NCI-H187 treated with DMSO at 0.1 percent for 48 hours (cell line): ENCODE measurements around the gene DNAH1.

Source experiments
- DNase-seq: peaks from one replicate; lab custom pipeline; 2025; lab: John Stamatoyannopoulos, UW

DNAH1 gene

DNA sequence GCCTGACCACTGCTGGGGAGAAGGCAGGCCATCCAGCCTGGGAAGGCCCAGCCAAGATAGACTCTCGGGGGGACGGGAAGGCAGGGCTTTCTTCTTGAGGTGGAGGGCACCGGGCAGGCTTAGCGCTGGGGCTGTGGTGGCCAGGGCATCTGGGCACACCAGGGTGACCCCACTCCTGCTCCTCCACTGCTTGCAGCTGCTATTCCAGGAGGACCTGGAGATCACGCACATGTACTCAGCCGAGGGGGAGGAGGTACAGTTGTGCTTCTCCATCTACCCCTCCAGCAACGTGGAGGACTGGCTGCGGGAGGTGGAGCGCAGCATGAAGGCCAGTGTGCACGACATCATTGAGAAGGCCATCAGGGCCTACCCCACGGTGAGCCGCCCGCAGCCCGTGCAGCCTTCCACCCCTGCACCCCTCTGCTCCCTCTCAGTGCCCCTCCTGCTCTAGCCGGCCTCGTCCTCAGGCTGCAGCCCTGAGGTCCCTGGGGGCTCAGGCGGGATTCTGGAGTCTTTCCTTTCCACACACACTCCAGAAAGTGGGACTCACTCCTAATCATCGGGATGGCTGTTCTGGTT lies 42.3 kb downstream of the DNAH1 start:
- no peak for DNase-seq

DNA sequence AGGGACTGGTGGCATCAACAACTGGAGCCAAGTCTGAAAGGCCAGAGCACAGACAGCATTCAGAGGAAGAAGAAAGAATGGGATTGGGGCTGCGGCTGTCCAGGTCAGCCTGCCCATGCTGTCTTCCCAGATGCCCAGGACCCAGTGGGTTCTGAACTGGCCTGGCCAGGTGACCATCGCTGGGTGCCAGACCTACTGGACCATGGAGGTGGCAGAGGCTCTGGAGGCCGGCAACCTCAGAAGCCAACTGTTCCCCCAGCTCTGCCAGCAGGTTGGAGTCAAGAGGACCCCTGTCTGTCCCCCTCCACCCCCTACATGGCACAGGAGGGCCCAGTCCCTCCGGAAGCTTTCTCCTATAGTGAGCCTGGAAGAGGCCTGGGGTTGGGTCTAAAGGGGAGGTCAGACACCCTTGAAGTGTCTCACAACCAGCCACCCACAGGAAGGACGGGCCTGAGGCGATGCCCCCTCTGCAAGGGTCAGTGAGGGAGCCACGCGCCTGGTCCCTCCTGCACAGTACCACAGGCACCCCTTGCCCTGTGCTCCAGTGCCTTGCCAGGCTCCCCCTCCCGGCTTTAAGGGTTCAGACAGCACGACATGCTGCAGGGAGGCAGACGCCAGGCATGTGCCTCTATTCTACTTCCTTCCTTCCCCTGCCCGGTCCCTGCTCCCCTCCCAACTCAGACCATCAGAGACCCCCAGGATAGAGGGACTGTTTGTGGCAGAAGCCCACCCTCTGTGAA lies 43.2 kb downstream of the DNAH1 start:
- no peak for DNase-seq

DNA sequence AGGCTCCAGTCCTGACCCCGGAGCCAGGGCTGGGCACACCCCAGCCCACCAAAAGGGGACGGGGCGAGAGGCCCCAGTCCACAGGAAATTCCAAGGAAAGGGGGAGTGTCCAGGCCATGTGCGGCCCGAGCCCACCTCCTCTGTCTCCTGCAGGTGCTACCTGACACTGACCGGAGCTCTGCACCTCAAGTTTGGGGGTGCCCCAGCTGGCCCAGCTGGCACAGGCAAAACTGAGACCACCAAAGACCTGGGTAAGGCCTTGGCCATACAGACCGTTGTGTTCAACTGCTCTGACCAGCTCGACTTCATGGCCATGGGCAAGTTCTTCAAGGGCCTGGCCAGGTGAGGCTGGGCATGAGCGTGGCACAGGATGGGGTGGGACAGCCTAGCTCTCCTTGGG lies 44.9 kb downstream of the DNAH1 start:
- no peak for DNase-seq

DNA sequence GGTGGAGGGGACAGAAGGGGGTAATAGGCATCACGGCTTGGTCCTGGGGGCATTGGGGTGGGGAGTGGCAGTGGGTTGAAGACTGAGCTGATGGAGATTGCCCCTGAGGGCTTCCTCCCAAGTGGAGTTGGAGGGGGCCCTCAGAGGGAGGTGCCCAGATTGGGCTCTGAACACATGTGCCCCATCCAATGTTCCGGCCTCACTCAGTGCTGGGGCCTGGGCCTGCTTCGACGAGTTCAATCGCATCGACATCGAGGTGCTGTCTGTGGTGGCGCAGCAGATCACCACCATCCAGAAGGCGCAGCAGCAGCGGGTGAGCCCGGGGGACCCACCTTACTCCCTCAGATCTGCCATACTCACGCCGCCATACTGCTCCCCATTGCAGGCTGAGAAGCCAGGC lies 45.3 kb downstream of the DNAH1 start:
- no peak for DNase-seq

DNA sequence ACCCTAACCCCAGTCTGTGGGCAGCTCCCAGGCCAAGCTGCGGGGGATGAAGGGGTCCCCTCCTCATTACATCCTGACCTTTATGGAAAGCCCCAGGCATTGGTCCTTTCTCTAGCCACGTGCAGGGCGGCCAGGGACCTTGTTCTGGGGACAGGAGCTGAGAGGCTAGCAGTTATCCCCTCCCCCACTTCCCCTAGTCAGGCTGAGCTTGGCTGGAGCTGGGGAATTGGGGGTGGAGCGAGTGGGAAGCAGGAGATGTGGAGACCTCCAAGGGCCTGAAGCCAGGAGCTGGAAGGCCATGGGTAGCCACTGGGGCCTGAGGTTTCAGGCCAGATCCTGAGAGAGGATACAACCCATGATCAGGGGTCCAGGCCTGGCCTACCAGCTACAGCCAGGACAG lies 45.8 kb downstream of the DNAH1 start:
- no peak for DNase-seq

DNA sequence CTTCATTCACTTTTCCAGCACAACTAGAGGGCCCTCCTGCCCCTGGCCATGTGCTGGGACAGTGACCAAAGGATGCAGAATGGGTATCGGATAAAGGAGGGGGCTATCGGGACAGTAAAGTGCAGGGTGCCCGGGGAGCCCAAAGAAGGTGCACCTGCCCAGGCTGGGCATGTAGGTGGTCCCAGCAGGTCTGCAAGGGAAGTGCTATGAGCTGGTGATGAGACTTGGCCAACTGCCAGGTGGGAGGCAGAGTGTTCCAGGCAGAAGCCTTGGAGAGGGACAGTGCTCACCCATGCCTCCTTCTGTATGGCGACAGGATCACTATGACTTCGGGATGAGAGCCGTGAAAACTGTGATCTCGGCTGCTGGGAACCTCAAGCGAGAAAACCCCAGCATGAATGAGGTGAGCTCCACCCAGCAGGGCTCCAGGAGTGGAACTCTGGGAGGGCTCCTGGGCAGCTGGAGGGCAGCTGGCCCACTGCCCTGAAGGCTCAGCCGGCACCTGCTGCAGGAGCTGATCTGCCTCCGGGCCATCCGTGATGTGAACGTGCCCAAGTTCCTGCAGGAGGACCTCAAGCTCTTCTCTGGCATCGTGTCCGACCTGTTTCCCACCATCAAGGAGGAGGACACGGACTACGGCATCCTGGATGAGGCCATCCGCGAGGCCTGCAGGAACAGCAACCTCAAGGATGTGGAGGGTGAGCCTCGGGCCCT lies 48.4 kb downstream of the DNAH1 start:
- DNase-seq = no peak

DNA sequence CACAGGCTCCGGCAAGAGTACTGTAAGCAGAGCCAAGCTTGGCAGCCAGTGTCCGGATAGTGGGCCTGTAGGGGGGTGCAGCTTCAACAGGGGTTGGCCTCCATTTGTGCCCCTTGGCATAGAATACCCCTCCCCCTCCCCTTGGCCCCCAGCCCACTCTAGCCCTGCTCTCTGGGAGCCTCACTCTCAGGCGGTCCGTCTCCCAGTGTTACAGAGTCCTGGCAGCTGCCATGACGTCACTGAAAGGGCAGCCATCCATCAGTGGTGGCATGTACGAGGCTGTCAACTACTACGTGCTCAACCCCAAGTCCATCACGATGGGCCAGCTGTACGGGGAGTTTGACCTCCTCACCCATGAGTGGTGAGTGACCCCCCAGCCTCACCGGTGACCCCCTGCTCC lies 50.4 kb downstream of the DNAH1 start:
- no peak for DNase-seq

DNA sequence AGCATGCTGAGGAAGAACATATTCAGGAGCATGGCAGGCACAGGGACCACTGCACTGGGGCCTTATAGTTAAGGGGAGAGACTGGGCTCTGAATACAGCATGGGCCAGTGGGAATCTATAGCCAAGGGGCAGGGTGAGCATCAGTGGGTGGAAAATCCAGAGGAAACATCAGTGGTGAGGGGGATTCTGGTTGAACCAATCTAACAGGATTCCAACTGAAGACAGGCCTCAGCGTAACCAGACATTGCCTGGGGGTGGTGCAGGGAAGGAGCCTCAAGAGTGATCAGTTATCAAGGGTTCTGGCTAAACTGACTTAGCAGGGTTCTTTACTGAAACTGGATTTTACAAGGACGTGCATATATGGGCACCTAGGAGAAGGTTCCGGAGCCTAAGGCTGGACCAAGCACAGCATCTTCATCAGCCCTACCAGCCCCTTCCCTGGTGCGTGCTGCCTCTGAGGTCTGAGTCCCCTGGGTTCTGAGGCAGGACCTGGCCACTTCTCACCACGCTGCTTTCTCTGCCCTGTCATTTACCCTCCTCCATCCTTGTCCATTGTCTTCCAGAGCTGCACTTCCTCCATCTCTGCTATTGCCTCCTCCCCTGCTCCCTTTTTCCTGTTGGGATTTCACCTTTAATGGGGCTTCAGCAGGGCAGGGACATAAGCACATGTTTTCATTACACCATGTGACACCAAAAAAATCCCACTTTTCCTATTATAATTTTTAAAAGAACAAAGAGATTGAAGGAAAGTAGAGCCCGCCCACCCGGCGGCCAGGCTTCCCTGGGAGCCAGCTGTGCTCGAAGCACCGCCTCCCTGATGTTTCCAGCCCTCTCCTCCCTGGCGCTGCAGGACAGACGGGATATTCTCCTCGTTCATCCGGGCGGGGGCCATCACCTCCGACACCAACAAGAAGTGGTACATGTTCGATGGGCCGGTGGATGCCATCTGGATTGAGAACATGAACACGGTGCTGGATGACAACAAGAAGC lies 52.1 kb downstream of the DNAH1 start:
- no peak for DNase-seq

DNA sequence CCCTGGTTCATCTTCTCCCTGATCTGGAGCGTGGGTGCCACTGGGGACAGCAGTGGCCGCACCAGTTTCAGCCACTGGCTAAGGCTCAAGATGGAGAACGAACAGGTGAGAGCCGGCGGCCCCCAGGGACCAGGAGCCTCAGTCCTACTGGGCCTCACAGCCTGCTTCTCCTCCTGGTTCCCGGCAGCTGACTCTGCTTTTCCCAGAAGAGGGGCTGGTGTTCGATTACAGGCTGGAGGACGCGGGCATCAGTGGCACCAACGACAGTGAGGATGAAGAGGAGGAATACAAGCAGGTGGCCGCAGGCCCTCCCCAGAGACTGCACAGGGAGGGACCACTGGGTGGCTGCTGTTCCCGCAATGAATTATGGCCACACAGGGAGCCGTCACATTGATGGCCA lies 54.4 kb downstream of the DNAH1 start:
- DNase-seq = no peak

DNA sequence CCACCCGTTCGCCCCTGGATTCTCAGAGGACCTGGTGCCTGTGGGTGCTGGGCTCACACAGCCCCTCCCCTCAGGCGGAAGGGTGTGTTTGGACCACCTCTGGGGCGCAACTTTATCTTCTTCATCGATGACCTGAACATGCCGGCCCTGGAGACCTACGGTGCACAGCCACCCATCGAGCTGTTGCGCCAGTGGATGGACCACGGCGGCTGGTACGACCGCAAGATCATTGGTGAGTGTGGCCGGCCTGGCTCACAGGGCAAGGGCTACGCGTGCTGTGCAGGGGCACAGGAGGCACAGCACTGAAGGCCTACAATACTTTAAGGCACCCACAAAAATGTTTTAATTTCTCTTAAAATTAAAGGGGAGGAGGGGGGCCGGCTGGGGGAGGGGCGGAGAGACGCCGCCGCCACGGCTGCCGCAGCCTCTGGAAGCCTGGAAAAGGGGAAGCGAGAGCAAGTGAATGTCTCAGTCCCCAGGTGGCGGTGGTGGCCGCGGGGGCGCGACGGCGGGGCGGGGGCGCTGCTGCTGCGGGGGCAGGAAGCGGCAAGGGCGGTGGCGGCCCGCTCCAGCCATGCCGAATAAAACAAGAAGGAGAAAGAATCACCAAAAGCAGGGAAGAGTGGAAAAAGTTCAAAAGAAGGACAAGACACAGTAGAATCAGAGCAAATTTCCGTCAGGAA lies 56.8 kb downstream of the DNAH1 start:
- no peak for DNase-seq

DNA sequence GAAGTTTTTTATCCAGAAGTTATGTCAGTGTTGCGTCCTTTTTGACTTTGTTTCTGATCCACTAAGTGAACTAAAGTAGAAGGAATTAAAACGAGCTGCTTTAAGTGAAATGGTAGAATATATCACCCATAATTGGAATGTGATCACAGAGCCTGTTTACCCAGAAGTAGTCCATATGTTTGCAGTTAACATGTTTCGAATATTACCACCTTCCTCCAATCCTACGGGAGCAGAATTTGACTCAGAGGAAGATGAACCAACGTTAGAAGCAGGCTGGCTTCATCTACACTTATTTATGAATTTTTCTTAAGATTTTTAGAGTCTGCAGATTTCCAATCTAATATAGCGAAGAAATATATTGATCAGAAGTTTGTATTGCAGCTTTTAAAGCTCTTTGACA lies 57.6 kb downstream of the DNAH1 start:
- no peak for DNase-seq

DNA sequence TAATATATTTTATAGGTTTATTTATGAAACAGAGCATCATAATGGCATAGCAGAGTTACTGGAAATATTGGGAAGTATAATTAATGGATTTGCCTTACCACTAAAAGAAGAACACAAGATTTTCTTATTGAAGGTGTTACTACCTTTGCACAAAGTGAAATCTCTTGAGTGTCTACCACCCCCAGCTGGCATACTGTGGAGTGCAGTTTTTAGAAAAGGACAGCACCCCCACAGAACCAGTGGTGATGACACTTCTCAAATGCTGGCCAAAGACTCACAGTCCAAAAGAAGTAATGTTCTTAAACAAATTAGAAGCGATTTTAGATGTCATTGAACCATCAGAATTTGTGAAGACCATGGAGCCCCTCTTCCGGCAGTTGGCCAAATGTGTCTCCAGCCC lies 58.1 kb downstream of the DNAH1 start:
- no peak for DNase-seq

DNA sequence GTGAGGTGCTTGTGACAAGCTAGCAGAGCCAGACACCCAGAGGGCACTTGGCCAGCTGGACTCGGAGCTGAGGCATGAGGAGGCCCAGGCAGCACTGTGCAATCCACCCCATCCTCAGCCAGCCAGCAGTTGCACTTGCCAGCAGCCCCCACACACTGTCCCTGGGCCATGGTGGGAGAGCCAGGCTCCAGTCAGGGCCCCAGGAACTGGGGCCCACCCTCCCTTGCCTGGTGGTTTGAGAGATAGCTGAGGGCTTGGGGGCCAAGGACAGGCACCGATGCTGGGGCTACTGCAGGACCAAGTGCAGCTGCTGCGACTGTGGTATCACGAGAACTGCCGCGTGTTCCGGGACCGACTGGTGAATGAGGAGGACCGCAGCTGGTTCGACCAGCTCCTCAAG lies 63.5 kb downstream of the DNAH1 start:
- DNase-seq = no peak

DNA sequence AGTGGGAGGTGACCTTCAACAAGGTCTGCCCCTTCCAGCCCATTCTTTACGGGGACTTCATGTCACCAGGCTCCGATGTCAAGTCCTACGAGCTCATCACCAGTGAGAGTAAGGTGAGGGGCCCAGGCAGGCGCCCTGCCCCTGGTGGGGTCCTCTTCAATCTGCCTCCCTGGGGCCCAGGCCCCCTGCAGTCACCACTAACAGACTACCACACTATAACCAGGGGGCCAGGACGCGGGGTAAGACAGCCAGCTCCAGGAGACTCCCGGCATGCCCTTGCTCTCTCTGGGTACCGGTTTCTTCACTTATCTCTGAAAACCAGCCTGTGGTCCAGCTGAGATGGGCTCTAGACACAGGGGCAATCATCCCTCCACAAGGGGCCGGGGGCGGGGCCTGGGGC lies 63.9 kb downstream of the DNAH1 start:
- no peak for DNase-seq

DNA sequence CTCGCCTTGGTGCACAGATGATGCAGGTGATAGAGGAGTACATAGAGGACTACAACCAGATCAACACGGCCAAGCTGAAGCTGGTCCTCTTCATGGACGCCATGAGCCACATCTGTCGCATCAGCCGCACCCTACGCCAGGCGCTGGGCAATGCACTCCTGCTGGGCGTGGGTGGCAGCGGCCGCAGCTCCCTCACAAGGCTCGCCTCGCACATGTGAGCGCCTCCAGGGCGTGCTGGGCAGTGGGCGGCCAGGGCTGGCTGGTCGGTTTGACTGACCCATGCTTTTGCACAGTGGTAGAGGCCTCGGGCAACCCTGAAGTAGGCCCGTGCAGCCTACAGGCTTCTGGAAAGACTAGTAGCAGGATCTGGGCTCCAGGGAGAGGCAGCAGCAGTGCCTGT lies 65.5 kb downstream of the DNAH1 start:
- no peak for DNase-seq

DNA sequence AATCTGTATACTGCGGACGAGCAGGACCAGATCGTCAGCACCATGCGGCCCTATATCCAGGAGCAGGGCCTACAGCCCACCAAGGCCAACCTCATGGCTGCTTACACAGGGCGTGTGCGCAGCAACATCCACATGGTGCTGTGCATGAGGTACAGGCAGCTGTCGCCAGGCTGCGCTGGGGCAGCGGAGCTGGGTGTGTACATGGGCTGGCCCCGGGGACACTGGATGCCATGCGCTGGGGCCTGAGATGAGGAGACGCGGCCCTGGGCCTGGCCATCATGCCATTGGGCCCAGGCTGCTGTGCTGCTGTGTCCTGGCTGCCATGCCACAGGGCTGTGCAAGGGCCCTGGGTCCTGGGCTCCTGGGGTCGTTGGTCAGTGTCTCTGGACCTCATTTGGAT lies 67.3 kb downstream of the DNAH1 start:
- DNase-seq = no peak

DNA sequence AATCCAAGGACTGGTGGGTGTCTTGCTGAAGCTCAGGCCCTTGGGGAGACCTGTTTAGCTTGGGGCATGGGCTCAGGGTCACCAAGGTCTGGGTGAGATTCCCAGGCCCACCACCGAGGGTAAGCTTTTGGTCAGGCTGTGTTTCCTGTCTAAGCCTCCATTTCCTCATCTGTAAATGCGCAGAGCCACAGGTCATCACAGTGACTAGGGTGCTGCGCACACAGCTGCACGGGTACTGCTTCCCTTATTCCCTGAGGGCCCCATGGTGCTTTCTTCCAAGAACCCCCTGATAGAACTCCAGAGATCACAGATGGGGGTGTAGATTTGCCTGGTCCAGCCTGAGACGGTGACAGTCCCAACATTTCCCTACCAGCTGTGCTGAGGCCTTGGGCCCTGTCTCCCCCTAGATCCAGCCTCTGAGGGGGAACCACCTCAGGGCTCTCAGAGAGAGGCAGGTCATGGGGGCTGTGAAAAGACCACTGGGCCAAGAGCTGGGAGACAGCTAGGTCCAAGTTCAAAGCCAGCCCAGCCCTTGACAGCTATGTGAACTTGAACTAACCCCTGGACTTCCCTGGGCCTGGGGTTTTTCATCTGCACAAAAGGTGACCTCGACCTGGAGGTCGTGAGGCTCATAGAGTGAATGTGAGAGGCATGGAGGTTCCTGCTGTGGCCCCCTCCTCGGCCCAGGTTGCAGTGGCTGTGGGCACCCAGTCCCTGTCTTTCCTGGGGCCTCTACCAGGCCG lies 68.1 kb downstream of the DNAH1 start:
- no peak for DNase-seq

DNA sequence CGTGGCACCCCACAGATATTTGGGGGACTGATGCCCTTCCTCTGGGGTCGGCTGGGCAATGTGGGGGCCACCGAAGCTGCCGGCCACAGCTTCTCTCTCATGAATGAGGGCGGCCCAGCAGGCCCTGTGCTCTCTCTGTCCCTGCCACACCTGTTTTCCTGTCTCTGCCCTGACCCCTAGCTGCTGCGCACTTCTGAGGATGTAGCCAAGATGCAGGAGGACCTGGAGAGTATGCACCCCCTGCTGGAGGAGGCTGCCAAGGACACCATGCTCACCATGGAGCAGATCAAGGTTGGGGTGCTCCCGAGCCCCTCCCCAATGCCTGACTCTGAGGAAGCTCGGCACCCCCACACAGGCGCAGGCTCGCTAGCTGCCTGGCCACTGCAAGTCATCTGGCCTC lies 69.0 kb downstream of the DNAH1 start:
- no peak for DNase-seq

DNA sequence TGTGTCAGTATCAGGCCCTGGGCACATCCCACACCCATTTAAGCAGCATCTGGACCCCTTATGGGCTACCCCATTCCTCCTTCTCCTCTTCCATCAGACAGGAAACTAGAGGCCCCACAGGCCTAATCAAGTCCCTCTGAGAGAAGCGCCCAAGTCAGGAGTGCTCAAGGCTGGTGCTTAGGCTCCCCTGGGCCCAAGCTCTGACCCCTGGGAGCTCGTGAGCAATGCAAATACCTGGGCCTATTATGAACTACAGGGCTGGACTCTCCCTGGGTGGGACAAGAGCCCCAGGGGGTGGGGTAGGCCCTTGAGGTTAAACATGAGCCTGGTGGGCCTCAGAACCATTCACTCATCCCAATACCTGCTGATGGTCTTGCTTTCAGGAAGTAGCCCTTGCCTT lies 71.4 kb downstream of the DNAH1 start:
- DNase-seq = no peak

DNA sequence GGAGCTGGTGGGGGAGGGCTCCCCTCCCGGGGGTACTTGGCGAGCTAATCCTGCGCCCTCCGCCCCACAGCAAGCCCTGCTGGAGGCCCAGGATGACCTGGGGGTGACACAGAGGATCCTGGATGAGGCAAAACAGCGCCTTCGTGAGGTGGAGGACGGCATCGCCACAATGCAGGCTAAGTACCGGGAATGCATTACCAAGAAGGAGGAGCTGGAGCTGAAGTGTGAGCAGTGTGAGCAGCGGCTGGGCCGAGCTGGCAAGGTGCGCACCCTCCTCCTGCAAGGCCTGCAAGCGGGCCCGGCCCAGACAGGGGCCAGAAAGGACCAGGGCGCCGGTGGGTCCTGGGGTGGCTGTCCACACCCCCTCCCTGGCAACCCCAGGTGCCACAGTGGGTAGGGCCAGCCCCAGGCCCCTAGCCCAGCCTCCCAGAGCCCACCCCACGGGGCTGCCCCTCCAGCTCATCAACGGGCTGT lies 72.3 kb downstream of the DNAH1 start:
- DNase-seq = no peak

DNA sequence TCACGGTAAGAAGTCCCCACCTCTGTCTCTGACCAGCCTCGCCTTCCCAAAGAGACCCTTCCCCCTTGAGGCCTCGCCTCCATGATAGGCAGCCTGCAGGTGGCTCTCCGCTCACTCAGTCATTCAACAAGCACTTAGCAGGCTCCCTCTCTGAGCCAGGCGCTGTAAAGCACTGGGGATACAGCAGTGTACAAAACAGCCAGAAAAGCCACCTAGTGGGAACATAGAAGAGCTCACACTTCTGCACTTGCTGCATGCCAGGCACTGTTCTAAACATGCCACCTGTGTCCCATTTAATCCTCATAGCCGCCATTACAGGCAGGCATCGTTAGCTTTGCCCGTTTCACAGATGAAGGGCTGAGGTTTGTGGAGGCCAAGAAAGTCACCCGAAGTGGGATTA lies 72.8 kb downstream of the DNAH1 start:
- no peak for DNase-seq
